HuH-7 (cell line): ENCODE data around the gene VPS26C.
A peak's percentile ranks its signal among the peaks of the same experiment; 100 is the strongest.
"Not testable (repeated sequence)": the region's sequence is repeated elsewhere in the genome, so short reads cannot be mapped to it uniquely, and the experiment has no call there.

Source experiments
- DNase-seq: peaks from one replicate; pipeline ENCODE4 v3.0.0; 2011; ENCODE audit warnings: low spot score

VPS26C gene

GRCh38 chr21:37230632-37231248 is 36.4 kb downstream of the VPS26C start:
- DNase-seq: no peak

- no peak for DNase-seq
Observed at GRCh38 chr21:37228003-37228400, 39.1 kb downstream of the VPS26C start.

- no peak for DNase-seq
Observed at GRCh38 chr21:37227071-37228002, 39.8 kb downstream of the VPS26C start.

- DNase-seq: no peak
Observed at GRCh38 chr21:37226041-37226920, 40.9 kb downstream of the VPS26C start.

GRCh38 chr21:37224861-37225839 is 42.0 kb downstream of the VPS26C start:
- DNase-seq: no peak

- no peak for DNase-seq
Observed at GRCh38 chr21:37223804-37224345, 43.3 kb downstream of the VPS26C start.

- not testable (repeated sequence) for DNase-seq
Observed at GRCh38 chr21:37222248-37222647, 44.9 kb downstream of the VPS26C start.

GRCh38 chr21:37220981-37221664 is 46.0 kb downstream of the VPS26C start:
- DNase-seq: peak; percentile 90

GRCh38 chr21:37220433-37220980 is 46.6 kb downstream of the VPS26C start:
- DNase-seq: peak; percentile 34

GRCh38 chr21:37219761-37220432 is 47.2 kb downstream of the VPS26C start:
- peak; percentile 42 for DNase-seq

GRCh38 chr21:37214952-37215351 is 52.2 kb downstream of the VPS26C start:
- no peak for DNase-seq

- no peak for DNase-seq
Observed at GRCh38 chr21:37210799-37211198, 56.3 kb downstream of the VPS26C start.

- no peak for DNase-seq
Observed at GRCh38 chr21:37210130-37210529, 57.0 kb downstream of the VPS26C start.

GRCh38 chr21:37208741-37209225 is 58.4 kb downstream of the VPS26C start:
- DNase-seq: no peak

GRCh38 chr21:37208056-37208721 is 58.9 kb downstream of the VPS26C start:
- DNase-seq: no peak

- no peak for DNase-seq
Observed at GRCh38 chr21:37207441-37208009, 59.6 kb downstream of the VPS26C start.

GRCh38 chr21:37206496-37206895 is 60.6 kb downstream of the VPS26C start:
- DNase-seq: no peak

- no peak for DNase-seq
Observed at GRCh38 chr21:37204580-37204979, 62.6 kb downstream of the VPS26C start.
